Measurements from ENCODE around the gene INSR.
"Not testable (repeated sequence)": the region's sequence is repeated elsewhere in the genome, so short reads cannot be mapped to it uniquely, and the experiment has no call there.

The INSR gene

GRCh38 chr19:7083076-7083956, 210.9 kb downstream of the INSR start:
- DNase-seq: no peak

- no peak for DNase-seq
Observed at GRCh38 chr19:7078008-7078407, 216.2 kb downstream of the INSR start.

- DNase-seq: no peak
Observed at GRCh38 chr19:7076151-7076550, 218.1 kb downstream of the INSR start.

DNA sequence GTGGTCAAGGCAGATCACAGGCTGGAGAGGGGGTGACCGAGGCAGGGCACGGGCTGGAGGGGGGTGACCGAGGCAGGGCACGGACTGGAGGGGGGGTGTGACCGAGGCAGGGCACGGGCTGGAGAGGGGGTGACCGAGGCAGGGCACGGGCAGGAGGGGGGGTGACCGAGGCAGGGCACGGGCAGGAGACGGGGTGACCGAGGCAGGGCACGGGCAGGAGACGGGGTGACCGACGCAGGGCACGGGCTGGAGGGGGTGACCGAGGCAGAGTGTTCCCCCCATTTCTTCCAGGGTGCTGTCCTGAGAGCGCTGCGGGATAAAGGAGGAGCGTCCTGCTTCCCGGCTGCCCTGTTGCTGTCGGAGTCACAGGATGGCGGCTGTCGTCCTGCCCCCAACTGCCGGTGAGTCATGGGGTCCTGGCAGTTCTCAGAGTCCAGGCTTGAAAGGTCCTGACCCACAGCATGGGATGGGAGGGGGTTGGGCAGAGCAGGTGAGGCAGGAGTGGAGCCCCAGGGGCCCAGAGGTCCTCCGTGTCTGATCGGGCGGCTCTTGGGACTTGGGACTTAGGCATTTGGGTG, 219.4 kb downstream of the INSR start:
- no peak for DNase-seq

DNA sequence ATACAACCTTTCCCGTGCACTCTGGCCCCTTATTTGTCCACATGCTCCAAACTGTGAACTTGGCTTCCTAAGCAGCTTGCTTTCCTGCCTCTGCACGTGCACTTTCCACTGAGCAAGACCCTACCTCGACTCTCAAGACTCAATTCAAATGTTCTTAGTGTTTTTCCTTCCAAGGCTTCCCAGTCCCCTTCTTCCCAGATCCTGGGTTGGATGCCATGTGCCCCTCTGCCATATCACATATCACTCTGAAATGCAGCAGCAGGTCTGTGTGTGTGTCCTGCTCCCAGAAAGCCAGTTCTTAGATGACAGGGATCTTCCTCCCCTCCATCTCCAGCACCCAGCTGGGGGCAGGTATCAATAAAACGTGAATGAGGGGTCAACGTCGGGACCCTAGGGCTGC, 221.7 kb downstream of the INSR start:
- DNase-seq: no peak

DNA sequence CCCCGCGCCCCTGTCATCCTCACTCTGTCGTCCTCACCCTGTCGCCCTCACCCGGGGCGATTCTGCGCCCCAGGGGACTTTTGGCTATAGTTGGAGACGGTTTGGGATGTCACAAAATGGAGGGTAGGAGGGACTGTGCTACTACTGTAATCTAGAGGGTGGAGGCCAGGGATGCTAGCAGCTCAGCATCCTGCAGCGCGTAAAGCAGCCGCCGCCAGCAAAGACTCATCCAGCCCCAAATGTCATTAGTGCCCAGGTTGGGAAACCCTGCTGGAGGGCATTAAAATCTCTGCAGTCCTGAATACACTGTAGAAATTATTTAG, 224.3 kb downstream of the INSR start:
- no peak for DNase-seq

DNA sequence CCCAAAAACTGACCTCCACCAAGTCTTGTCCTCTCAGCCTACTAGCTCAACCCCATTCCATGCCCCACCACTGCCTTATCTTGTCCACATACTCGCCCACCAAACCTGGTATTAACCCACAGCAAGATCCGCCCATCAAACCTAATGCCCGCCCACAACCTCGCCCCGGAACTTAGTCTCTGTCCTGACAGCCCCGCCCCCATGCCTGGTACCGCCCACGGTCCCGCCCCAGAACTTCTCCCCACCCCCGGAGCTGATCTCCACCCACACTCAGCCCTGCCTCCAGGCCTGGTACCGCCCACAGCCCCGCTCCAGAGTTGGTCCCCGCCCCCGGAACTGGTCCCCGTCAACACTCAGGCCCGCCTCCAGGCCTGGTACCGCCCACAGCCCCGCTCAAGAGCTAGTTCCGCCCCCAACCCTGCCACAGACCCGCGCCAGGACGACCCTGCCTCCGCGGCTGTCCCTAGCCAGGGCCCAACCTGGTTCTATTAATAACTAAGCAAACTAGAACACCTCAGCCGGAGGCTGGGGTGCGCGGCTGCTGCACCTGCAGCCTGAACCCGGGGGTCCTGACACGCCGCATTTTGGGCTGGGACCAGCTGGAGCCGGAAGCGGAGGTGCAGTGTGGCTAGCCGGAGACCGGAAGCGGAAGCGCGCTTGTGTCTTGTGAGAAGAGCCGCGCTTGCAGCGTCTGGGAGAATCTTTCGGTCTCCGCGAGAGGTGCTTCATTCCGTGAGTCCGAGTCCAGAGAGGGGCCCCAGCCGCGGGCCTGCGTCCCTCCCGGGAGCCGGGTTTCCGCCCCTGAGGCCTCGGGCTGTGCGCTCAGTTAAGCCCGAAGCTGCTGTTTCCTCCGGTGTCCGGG, 224.9 kb downstream of the INSR start, which contains the start of gene ZNF557:
TSS of gene ZNF557 (plus strand) at position 662 of the 862 bp plus-strand sequence. CDS start 5,372 bp downstream, outside the sequence.
- DNase-seq: peak; percentile 99

DNA sequence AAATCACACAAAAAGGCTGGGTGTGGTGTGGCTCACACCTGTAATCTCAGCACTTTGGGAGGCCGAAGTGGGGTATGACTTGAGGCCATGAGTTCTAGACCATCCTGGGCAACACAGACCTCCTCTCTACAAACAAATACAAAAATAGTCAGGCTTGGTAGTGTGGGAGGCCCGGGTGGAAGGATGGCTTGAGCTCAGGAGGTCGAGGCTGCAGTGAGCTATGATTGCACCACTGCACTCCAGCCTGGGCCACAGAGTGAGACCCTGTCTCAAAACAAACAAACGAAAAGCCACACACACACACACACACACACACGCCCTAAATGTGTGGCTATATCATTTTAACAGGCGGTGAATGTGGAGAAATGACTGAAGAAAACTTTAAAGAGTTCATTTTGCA, 225.6 kb downstream of the INSR start:
- DNase-seq: no peak

- no peak for DNase-seq
Observed at GRCh38 chr19:7067716-7068115, 226.5 kb downstream of the INSR start.

DNA sequence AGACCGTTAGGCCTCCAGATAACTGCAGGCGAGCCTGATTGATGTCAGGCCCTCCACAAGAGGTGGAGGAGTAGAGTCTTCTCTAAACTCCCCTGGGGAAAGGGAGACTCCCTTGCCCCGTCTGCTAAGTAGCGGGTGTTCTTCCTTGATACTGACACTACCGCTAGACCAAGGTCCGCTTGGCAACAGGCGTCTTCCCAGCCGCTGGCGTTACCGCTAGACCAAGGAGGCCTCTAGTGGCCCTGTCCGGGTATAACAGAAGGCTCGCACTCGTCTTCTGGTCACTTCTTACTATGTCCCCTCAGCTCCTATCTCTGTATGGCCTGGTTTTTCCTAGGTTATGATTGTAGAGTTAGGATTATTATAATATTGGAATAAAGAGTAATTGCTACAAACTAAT, 227.1 kb downstream of the INSR start:
- DNase-seq: not testable (repeated sequence)

DNA sequence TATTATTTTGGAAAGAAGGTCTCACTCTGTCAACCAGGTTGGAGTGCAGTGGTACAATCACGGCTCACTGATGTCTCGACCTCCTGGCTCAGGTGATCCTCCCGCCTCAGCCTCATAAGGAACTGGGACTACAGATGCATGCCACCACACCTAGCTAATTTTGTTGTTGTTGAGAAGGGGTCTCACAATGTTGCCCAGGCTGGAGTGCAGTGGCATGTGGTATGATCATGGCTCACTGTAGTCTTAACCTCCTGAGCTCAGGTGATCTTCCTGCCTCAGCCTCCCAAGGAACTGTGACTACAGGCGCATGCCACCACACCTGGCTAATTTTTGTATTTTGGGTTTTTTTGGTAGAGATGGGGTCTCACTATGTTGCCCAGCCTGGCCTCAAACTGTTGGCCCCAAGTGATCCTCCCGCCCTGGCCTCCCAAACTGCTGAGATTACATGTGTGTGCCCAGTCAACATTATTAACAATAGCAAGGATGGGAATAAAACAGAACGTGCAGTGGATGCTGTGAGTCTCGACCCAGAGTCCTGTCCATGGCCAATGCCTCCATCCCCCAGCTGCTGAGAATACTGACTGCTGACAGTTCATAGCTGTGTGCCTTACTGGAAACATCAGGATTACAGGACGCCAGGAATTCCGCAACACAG, 230.3 kb downstream of the INSR start:
- no peak for DNase-seq

GRCh38 chr19:7063339-7063738, 230.9 kb downstream of the INSR start:
- DNase-seq: no peak

Measured in T-helper 9 cell (primary cell).